LNCaP clone FGC (cell line): ENCODE results near the gene ECE2.

Source experiments
- DNase-seq: peaks from one replicate; pipeline ENCODE4 v3.0.0-alpha.2; 2011; ENCODE audit warnings: low read depth
- H3K4me3 ChIP-seq: 2 replicates; pipeline ENCODE4 v1.5.1; 2011; ENCODE audit warnings: mild to moderate bottlenecking, low read depth, low read length, control low read depth
- CTCF ChIP-seq: IDR thresholded peaks from 2 replicates; pipeline ENCODE4 v1.5.1; 2012; ENCODE audit warnings: mild to moderate bottlenecking; ENCODE audit not compliant: control insufficient read depth, insufficient read depth; ENCODE audit errors: extremely low read depth

The ECE2 gene

GRCh38 chr3:184250167-184250828, 25.5 kb upstream of the ECE2 start:
- peak; percentile 72 for DNase-seq
- H3K4me3 ChIP-seq = peak overlapping the region; percentile 73
- peak; percentile 95 for TF ChIP-seq CTCF

DNA sequence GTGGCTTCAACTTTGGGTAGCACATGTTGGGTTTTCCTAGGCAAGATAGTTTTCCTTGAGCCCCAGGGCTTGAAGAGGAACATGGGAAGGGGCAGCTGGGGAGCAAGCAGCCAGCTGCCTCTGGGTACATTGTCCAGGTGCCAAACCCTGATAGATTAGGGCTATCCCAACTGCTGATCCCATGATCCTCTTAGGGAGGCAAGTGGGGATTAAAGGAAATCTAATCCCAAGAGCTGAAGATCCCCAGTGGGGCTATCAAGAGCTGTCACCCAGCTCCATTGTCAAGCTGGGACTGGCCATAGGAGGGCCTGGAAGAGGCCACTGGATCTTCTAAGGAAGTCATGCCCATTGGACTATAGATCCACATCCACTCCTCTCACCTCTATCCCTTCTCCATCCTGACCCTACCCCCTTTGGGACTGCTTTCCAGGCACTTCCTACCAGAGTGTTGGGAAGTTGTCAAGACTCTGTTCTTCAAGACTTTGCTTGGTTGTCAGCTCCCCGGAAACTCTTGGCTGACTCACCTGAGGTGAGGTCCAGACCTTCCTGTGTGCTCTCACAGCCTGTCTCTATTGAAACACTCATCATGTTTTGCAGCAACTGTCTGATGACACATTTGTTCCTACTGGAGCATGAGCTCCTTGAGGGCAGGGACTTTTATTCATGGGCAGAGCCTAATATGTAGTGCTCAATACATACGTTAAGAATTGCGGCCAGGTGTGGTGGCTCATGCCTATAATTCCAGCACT, 20.4 kb upstream of the ECE2 start:
- no peak overlapping the region for H3K4me3 ChIP-seq
- no peak for DNase-seq
- TF ChIP-seq CTCF = no peak

DNA sequence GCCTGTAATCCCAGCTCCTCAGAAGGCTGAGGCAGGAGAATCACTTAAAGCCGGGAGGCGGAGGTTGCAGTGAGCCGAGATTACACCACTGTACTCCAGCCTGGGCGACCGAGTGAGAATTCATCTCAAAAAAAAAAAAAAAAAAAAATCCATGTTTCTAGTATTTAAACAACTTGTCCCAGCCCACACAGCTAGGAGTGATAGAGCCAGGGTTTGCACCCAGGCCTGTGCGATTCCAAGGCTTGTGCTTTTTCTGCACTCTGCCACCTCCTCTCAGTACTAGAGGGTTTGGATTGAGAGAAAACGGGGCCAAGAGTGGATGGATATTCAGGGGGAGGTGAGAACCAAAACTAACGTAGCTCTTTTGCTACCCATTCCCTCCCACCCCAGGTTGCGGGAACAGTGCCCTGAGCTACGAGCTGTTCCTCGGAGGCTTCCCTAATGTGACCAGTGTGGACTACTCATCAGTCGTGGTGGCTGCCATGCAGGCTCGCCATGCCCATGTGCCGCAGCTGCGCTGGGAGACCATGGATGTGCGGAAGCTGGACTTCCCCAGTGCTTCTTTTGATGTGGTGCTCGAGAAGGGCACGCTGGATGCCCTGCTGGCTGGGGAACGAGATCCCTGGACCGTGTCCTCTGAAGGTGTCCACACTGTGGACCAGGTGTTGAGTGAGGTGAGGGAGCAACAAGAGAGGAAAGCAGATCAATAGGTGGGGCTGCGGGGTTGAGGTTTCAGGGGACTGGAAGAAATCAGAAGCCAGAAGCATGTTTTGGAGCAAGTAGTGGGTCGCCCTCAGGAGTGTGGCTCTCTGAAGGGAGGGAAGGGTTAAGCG, 18.5 kb upstream of the ECE2 start:
- DNase-seq = no peak
- no peak for TF ChIP-seq CTCF
- no peak overlapping the region for H3K4me3 ChIP-seq

GRCh38 chr3:184258926-184259325, 16.9 kb upstream of the ECE2 start:
- TF ChIP-seq CTCF = no peak
- no peak overlapping the region for H3K4me3 ChIP-seq
- no peak for DNase-seq

DNA sequence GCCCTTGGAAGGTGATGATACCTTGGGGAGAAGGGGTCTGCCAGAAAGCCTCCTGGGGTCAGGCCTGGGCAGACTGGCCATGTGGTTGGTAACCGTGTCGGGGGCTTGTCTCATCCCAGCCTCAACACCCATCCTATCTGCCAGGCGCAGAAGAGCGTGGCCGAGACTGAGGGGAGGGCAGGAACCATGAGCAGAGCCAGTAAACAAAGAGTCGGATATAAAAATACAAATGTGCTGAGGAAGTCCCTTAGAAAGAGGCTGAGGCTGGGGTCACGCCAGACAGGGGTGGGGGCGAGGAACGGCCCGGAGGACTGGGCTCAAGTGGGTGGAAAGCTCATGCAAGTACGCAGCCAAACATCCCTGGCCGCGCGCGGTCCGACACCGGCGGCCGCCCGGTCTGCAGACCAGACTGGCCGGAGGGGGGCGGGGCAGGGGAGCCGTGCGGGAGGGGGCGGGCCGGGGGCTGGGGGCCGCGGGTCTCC, 16.4 kb upstream of the ECE2 start:
- TF ChIP-seq CTCF = no peak
- DNase-seq = no peak
- H3K4me3 ChIP-seq = no peak overlapping the region

DNA sequence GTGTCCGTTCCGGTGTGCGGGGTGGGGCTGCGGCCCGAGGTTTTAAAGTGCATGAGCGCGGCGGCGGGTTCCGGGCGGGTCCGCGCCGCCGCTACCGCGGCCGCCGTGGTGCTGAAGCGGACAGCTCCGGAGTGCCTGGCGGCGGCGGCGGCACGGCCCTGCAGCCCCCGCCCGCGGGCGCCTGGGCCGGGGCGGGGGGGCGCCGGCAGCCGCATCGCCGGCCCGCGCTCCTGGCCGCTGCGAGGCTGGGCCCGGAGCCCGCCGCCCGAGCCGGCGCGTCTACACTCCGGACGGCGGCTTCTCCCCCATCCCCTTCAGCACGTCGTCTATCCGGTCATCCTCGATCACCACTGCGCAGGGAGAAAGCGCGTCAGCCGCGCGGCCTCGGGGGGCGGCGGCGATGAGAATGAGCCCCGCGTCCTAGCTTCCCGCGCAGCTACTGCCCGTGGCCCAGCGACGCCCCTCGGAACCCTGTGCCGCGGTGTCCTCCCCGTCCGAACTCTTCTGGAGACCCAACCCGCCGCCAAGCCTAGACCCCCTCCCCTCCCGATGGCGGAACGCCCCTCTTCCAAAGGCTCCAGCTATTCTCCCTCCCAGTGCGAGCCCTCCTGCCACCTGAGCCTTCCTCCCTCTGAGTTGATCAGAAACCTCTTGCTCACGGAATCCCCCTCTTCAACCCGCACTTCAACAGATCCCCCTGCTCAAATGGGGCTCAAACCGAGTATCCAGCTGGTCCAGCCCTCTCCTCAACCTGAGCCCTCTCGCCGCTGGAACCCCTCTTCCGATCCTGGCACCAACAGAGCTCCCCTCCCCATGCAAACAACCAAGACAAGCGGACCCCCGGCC, 15.7 kb upstream of the ECE2 start:
- peak overlapping the region; percentile 58 for H3K4me3 ChIP-seq
- no peak for DNase-seq
- TF ChIP-seq CTCF = no peak
